Heart left ventricle (tissue), 16 donors: Measurements from ENCODE around the gene TANGO6. TPM values are rescaled to one million over a fixed set of nuclear protein-coding genes. Genes with fewer than 3 reads are reported as not detected.
A peak's percentile ranks its signal among the peaks of the same experiment; 100 is the strongest.

Source experiments
- ATAC-seq, 4 donors: fragments of 200-7000 bp; cut with Tn5 transposase; one replicate each; pipeline ENCODE4 v1.9.1; 2020 to 2022; ENCODE audit warnings: moderate library complexity in 4 of 4, mild to moderate bottlenecking in 3 of 4, moderate number of reproducible peaks in 1 of 4
- DNase-seq, 5 donors: peaks; one replicate each; pipeline ENCODE4 v3.0.0-alpha.2; 2020
- H3K27ac ChIP-seq, 12 donors: fragments of 200-600 bp; sonication (generic) in 4 of 12; one replicate each; pipeline versions ENCODE4 v1.5.0 to v1.8.0; 2016 to 2022; ENCODE audit warnings: mild to moderate bottlenecking in 2 of 12
- H3K27me3 ChIP-seq, 9 donors: fragments of 200-600 bp; sonication (generic) in 2 of 9; one replicate each; pipeline versions ENCODE4 v1.5.1 to v1.8.0; 2016 to 2022; ENCODE audit warnings: mild to moderate bottlenecking in 3 of 9
- H3K36me3 ChIP-seq, 9 donors: fragments of 200-600 bp; sonication (generic) in 2 of 9; one replicate each; pipeline versions ENCODE4 v1.5.0 to v1.8.0; 2018 to 2022; ENCODE audit warnings: mild to moderate bottlenecking in 2 of 9
- H3K4me1 ChIP-seq, 12 donors: fragments of 200-600 bp; sonication (generic) in 4 of 12; one replicate each; pipeline versions ENCODE4 v1.5.0 to v1.8.0; 2016 to 2022; ENCODE audit warnings: mild to moderate bottlenecking in 3 of 12
- H3K4me3 ChIP-seq, 12 donors: fragments of 200-600 bp; sonication (generic) in 4 of 12; one replicate each; pipeline versions ENCODE4 v1.5.0 to v1.8.0; 2017 to 2022; ENCODE audit warnings: mild to moderate bottlenecking in 9 of 12, moderate library complexity in 4 of 12
- H3K9me3 ChIP-seq, 12 donors: fragments of 200-600 bp; sonication (generic) in 4 of 12; one replicate each; pipeline versions ENCODE4 v1.5.0 to v1.8.0; 2016 to 2022; ENCODE audit warnings: mild to moderate bottlenecking in 1 of 12
- CTCF ChIP-seq, 12 donors: fragments of 200-600 bp; sonication (generic) in 4 of 12; IDR thresholded peaks; one replicate each; pipeline versions ENCODE4 v1.5.0 to v1.8.0; 2018 to 2022; ENCODE audit warnings: antibody characterized with exemption in 12 of 12, mild to moderate bottlenecking in 5 of 12
- POLR2A ChIP-seq, 2 donors: fragments of 450-650 bp; IDR thresholded peaks; one replicate each; pipeline ENCODE4 v1.6.1; 2017; ENCODE audit warnings: antibody characterized with exemption in 2 of 2, mild to moderate bottlenecking in 2 of 2, moderate library complexity in 2 of 2
- WGBS, 4 donors: extraction: QIAGEN DNeasy Blood & Tissue Kit in 2 of 4; methylation state at CpG; one replicate each; pipeline versions ENCODE4 v1.1.5 to v1.1.7; 2013 to 2018; 5-methylcytosine and 5-hydroxymethylcytosine counted together
- intact Hi-C, 10 donors: fragments of 100-400 bp; cut with DNase I; formaldehyde crosslinking; loops; one replicate each; pipeline versions ENCODE4 v1.11.1 to v1.14.2; 2022
- polyA plus RNA-seq, 2 donors: library from polyadenylated mRNA; stranded (reverse); fragments of 200-250 nt; gene quantifications; one replicate each; pipeline ENCODE4 v1.2.3, GENCODE V29; 2013
- total RNA-seq, 9 donors: library from RNA; depleted of rRNA in 2 of 9; stranded (reverse); fragments of >200 nt in 2 of 9; fragmentation: NEBNext Ultra II Directional in 3 of 9; extraction: Animal tissue kit (Norgen Biotek cat#: 25700) in 3 of 9; gene quantifications; one replicate each; pipeline versions ENCODE4 v1.1.0 to v1.2.4, GENCODE V29; 2016 to 2023
- donor health status: ischemic (EF 13 %, LVEDD 7.1; RV severe dilation, severe dysfunction).
- donor health status: healthy with polysubstance abuse.
- donor health status: DM: no; HTN: yes; CAD: no.
- donor health status: DM: no; HTN: no; CAD: no.
- donor health status: ischemic (EF 25% LVEDD 6.9; RV normal size, moderate dysfunction).
- donor health status: ischemic (EF 25% LVEDD 5.7; RV mildly dilated, moderate dysfunction).
- donor health status: healthy.
- donor health status: DM: yes; HTN: yes; CAD: no.
- donor health status: ischemic (EF 35%, LVEDD 5.7; RV mildly dilated, moderate dysfunction).
- donor health status: nonischemic (EF 11% LVEDD 7.7; RV severe dilation, severe dysfunction).
- donor health status: DM: yes; HTN: yes; CAD: no.
- donor health status: PGD.
- donor health status: ischemic (EF 29% LVEDD 5.4; RV normal size, mild dysfunction).
- donor health status: nonischemic (EF 23%, LVEDD 6.1; RV moderate dilation, normal function).

Gene TANGO6
- total and polyA plus RNA-seq, 11 donors, result 1.8 to 14.1 (median 8.8) TPM

GRCh38 chr16:68995011-68995504 lies 151.7 kb downstream of the TANGO6 start:
- DNase-seq (no peak), ATAC-seq (peak in 1 of 4 donors; percentile 64)
- Histone ChIP-seq H3K9me3 (no peaks in the 10 kb centered on the region), H3K4me3 (no peak overlapping the region), H3K27ac (no peak overlapping the region), H3K4me1 (peaks cover 0 to 7% (median 0%) of the 10 kb centered on the region in 12 donors), H3K27me3 (no peaks in the 10 kb centered on the region), H3K36me3 (no peaks in the 10 kb centered on the region)
- intact Hi-C loops, result no loop called here
- TF ChIP-seq CTCF (IDR thresholded peaks at IDR 0.05) (peak in 5 of 12 donors; percentile 10 to 39 (median 17)), POLR2A (IDR thresholded peaks at IDR 0.05) (no peak)

- no peak for TF ChIP-seq POLR2A (IDR thresholded peaks at IDR 0.05)
- no peak for TF ChIP-seq CTCF (IDR thresholded peaks at IDR 0.05)
- DNase-seq, result no peak
- Histone ChIP-seq H3K4me3 (no peak overlapping the region), H3K4me1 (peaks cover 0 to 7% (median 0%) of the 10 kb centered on the region in 12 donors), H3K27ac (no peak overlapping the region), H3K36me3 (no peaks in the 10 kb centered on the region), H3K27me3 (no peaks in the 10 kb centered on the region), H3K9me3 (peaks cover 0 to 1% (median 0%) of the 10 kb centered on the region in 12 donors)
- no peak for ATAC-seq
- WGBS, 4 donors, result 92 to 97% (median 94%) methylated on average over 1 of the region's 1 CpG
- intact Hi-C loops, result no loop called here
Observed at GRCh38 chr16:68997564-68997963, 154.2 kb downstream of the TANGO6 start.

- 88 to 100% (median 97%) methylated on average over 1 of the region's 1 CpG for WGBS, 4 donors
- Histone ChIP-seq H3K27ac (no peak overlapping the region), H3K36me3 (no peaks in the 10 kb centered on the region), H3K27me3 (no peaks in the 10 kb centered on the region), H3K4me1 (peaks cover 0 to 5% (median 0%) of the 10 kb centered on the region in 12 donors), H3K4me3 (no peak overlapping the region), H3K9me3 (peaks cover 0 to 16% (median 0%) of the 10 kb centered on the region in 12 donors)
- DNase-seq (no peak), ATAC-seq (no peak)
- TF ChIP-seq POLR2A (IDR thresholded peaks at IDR 0.05), result no peak
- no peak for TF ChIP-seq CTCF (IDR thresholded peaks at IDR 0.05)
- intact Hi-C loops, result no loop called here
Observed at GRCh38 chr16:68999114-68999513, 155.8 kb downstream of the TANGO6 start.

- Histone ChIP-seq H3K36me3 (no peaks in the 10 kb centered on the region), H3K4me1 (no peaks in the 10 kb centered on the region), H3K9me3 (peaks cover 0 to 16% (median 0%) of the 10 kb centered on the region in 12 donors), H3K4me3 (no peak overlapping the region), H3K27me3 (no peaks in the 10 kb centered on the region), H3K27ac (no peak overlapping the region)
- ATAC-seq (no peak), DNase-seq (no peak)
- no peak for TF ChIP-seq CTCF (IDR thresholded peaks at IDR 0.05)
- no peak for TF ChIP-seq POLR2A (IDR thresholded peaks at IDR 0.05)
- WGBS, 4 donors, result 74 to 86% (median 84%) methylated on average over 1 of the region's 1 CpG
- intact Hi-C loops, result no loop called here
Observed at GRCh38 chr16:69003500-69003899, 160.2 kb downstream of the TANGO6 start.
